ENCODE results near the gene TRIM25.
"Not testable (repeated sequence)": the region's sequence is repeated elsewhere in the genome, so short reads cannot be mapped to it uniquely, and the experiment has no call there.

TRIM25 gene, protein sequence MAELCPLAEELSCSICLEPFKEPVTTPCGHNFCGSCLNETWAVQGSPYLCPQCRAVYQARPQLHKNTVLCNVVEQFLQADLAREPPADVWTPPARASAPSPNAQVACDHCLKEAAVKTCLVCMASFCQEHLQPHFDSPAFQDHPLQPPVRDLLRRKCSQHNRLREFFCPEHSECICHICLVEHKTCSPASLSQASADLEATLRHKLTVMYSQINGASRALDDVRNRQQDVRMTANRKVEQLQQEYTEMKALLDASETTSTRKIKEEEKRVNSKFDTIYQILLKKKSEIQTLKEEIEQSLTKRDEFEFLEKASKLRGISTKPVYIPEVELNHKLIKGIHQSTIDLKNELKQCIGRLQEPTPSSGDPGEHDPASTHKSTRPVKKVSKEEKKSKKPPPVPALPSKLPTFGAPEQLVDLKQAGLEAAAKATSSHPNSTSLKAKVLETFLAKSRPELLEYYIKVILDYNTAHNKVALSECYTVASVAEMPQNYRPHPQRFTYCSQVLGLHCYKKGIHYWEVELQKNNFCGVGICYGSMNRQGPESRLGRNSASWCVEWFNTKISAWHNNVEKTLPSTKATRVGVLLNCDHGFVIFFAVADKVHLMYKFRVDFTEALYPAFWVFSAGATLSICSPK

DNA sequence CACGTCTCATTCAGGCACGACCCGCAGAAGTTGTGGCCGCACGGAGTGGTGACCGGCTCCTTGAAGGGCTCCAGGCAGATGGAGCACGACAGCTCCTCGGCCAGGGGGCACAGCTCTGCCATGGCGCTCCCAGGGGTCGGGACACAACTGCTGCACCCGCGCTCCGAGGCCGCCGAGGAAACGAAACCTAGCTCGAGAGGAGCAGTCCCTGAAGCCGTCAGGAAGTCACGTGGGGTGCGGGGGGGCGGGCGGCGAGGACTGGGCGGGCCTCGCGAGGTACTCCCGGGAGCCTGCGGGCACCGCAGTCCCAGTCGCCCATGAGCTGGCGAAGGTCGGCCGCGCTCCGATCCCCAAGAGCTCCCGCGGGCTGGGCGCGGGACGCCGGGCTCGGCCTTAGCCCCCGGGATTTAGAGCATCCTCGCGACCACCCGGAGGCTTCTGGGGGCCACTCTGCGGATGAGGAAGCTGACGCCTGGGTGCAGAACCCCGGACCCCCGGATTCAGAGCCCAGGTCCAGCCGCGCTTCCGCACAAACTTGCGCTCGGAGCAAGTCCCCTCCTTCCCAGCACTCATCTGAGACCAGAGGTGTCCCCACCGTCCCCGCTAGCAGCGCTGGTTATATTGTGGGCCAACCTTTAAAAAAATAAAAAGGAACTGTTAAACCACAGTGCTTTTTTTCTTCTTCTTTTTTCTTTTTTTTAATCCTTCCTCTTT is at the start of gene TRIM25:
TRIM25 (minus strand) TSS at position 183 of the 714 bp plus-strand sequence; CDS start at position 122, 61 bp downstream.
- DNase-seq = peak; percentile 85

- DNase-seq = peak; percentile 95
These were observed 47.0 kb upstream of the TRIM25 start, which contains the start of gene COIL for GRCh38 chr17:56960596-56961538. TSS of gene COIL (minus strand) at chr17:56961050. CDS start at chr17:56961019, 31 bp downstream.

GRCh38 chr17:56956992-56957391 is 43.1 kb upstream of the TRIM25 start:
- DNase-seq = no peak

DNA sequence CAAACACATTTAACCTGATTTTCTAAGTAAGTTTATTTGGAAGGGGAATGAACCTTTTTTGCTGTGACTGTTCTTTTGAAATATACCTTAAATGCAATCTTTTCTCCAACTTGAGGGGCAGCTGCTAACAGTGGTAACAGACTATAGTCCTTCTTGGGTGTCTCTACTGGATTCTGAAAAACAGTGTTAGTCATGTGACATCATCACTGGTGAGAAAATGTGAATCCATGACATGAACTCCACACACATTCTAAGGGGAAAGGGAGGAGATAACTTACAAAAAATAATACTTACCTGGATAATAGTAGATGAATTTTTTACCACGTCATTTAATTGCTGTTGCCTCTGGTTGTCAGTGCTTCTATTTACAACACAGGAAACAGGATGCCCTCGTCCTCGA is 35.7 kb upstream of the TRIM25 start:
- DNase-seq = no peak

DNA sequence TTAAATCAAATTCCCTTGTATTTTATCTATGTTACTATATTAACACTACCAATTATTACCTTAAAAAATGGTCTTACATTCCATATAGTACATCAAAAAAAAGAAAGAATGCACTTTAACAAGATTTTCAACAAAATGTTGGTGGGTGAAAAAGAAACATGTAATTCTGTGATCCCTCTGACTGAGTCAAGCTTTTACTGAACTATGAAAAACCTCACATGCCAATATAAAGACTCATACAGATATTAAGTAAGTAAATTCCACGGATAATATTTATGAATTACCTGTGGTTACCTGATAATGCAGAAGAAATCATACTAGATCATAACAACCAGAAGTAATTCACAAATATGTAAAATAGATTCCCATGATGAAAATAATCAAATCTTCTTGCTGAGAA is 34.6 kb upstream of the TRIM25 start:
- no peak for DNase-seq

DNA sequence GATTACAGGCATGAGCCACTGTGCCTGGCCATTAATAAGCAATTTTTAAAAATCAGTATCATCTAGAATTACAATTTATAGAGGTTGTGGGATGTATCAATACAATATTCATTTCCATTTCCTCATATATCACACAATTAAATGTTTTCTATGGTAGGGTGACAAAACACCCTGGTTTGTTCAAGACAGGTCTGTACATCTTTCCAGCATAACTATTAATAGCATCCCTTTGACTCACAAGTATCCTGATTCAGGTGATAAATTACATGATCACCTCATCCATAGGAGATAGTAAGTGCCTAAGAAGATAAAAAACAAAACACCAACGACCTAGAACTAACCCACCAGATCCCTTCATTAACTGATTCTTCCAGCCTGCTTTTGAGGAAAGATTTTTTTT is 33.9 kb upstream of the TRIM25 start:
- no peak for DNase-seq

- DNase-seq = no peak
These were observed 32.2 kb upstream of the TRIM25 start for GRCh38 chr17:56945938-56946505.

DNA sequence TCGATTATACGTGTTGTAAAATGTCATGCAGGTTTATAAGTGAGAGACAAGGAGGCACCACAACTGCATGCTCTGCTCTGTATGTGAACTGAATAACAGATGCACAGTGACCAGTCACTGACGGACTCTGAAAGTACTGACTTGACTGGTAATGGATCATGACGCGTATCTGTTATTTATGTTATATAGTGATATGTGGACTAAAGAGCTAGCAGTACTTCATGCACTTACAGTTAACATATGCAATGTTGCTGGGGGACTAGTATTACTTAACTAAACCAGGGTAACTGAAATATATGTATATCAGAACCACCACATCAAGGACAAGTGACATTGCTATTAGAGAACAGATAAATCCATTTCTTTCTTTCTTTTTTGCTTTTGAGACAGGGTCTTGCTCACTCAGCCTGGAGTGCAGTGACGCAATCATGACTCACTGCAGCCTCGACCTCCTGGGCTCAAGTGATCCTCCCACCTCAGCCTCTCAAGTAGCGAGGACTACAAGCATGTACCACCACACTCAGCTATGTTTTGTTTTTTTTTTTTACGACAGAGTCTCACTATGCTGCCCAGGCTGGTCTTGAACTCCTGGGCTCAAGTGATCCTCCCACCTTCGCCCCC is 29.8 kb upstream of the TRIM25 start:
- DNase-seq = no peak

DNA sequence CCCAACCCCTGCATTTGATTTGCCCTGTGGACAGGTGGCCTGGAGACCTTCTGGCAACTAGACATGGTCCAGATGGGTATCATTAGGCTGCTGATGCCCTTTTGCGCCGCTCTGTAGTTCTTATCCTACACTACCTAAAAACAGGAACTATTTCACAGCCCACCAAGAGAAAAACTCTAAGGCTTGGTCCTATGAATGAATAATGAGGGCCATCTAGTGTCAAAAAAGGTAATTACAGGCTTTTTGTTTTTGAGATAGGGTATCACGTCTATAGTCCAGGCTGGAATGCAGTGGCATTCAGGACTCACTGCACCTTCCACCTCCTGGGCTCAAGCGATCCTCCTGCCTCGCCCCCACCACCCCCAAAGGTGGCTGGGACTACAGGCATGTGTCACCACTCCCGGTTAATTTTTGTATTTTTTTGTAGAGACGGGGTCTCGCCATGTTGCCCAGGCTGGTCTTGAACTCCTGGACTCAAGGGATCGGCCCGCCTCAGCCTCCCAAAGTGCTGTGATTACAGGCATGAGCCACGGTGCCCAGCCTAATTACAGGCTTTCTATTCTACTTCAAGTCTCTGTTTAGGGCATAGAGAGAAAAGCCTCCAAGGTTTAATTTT is 26.1 kb upstream of the TRIM25 start:
- DNase-seq = no peak

DNA sequence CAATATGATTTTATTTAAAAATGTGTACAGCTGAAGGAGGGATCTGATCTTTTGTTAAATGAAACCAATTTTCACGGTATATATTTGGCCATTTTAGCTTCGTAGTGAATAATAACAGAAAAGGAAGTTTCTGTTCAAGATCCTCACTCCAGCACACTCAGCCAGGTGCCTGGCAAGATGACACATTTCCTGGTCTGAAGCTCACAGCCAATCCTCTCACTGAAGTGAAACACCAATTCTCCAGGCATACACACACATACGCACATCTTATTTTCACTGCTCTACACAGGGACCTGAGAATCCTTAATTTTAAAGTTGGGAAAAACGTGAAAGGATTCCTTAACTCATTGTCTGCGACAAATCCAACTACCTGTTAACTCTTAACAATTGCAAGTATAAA is 24.4 kb upstream of the TRIM25 start:
- not testable (repeated sequence) for DNase-seq

DNA sequence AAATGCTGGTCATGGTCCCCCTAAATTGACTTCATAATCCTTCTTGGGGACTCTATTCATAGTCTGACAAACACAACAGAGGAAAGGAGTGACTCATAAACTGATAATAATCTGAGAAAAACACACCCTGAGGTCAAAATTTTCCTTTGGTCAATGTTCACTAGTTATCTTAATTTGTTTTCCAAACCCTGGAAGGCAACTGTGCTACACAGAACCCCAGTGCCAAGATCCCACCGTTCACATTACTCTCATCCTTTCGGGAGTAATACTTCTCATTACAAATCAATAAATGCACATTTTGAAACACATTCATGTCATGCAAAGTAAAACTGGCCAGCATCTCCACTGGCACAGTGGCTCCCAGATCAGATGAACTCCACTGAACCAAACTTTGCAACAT is 23.8 kb upstream of the TRIM25 start:
- no peak for DNase-seq

GRCh38 chr17:56936697-56937322 is 23.0 kb upstream of the TRIM25 start:
- no peak for DNase-seq

- DNase-seq = no peak
These were observed 21.6 kb upstream of the TRIM25 start for GRCh38 chr17:56935461-56935860.

- DNase-seq = no peak
These were observed 20.4 kb upstream of the TRIM25 start for GRCh38 chr17:56934280-56934679.

DNA sequence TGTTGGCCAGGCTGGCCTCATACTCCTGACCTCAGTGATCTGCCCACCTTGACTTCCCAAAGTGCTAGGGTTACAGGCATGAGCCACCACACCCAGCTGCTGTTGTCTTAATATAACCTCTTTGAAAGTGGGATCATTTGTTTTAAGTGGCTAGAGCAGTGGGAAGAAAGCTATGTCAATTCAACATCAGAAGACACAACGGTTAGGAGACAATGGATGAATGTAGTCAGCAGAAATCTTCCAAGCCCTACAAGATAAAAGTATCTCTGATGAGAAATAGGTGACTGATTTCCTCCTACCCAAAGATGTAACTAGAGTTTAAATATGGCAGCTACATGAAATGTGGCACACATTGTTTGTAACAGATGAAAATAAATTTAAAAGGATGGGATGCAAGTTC is 20.0 kb upstream of the TRIM25 start:
- DNase-seq = no peak

GRCh38 chr17:56933151-56933745 is 19.4 kb upstream of the TRIM25 start:
- DNase-seq = no peak

- DNase-seq = no peak
These were observed 17.0 kb upstream of the TRIM25 start for GRCh38 chr17:56930739-56931337.

- no peak for DNase-seq
These were observed 15.6 kb upstream of the TRIM25 start for GRCh38 chr17:56929362-56929969.

DNA sequence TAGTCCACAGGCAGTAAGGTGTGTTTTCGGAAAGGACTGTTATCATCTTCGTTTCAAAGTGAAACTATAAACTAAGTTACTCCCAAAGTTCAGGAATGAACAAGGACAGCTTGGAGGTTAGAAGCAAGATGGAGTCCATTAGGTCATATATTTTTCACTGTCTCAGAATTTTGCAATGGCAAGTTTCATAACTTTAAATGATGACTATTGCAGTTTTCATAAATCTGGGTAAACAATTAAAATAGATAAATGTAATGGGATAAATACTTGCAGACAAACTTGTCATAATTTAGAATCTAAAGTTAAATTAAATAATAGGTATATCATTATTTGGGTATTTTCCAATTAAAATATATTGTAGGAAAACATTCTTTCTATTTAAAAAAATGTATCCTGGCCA is 14.7 kb upstream of the TRIM25 start:
- DNase-seq = no peak

Data from activated CD8-positive, alpha-beta memory T cell treated with anti-CD3 and anti-CD28 coated beads, Interleukin-2, amount 50 U/mL, for 4 hours (primary cell).